Activated gamma-delta T cell treated with anti-CD3 and anti-CD28 coated beads, Interleukin-2, amount 50 U/mL, for 16 hours (primary cell): ENCODE results near the gene GSG1L2.

ENCODE experiments used
- DNase-seq: peaks from one replicate; pipeline ENCODE4 v3.0.0-alpha.2; 2020; ENCODE audit warnings: low read depth

Gene GSG1L2

DNA sequence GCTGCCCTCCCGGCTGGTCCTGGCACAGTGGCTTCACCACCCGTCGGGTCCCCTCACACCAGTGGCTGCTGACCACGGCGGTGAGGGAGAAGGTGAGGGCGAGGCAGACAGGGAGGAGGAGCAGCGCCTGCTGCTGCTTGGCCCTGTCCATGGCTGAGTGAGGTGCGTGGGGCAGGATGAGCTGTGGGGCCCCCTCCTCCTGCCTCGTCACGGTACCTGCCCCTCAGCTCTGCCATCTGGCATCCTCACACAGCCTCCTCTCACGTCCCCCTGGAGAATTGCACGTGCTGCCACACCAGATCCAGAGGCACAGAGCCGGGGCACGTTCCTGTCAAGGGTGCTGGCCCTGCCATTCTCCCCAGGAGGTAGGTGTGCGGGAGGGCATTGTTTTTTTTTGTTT is at the start of gene GSG1L2:
Gene GSG1L2, minus strand, starts transcription at position 159 of the 400 bp plus-strand sequence. Its CDS starts 8 bp downstream, at position 151.
- DNase-seq, result no peak

DNA sequence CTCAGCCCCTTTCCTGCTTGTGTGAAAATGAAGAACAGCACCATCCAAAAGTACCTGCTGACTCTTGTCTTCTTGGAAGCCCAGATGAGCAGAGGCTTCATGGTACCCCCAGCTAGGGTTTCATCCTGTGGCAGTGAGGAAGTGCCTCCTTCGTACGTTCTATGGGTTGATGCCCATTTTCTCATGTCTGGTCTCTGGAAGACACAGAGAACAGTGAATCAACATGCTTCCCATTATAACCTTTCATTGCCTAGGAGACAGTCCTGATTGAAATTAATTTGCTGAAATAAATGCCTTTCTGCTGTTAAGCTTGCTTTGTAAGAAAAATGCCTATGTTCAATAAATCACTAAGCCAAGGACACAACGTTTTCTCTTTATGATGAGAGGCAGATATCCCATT is 46.7 kb upstream of the GSG1L2 start:
- DNase-seq, result no peak

DNA sequence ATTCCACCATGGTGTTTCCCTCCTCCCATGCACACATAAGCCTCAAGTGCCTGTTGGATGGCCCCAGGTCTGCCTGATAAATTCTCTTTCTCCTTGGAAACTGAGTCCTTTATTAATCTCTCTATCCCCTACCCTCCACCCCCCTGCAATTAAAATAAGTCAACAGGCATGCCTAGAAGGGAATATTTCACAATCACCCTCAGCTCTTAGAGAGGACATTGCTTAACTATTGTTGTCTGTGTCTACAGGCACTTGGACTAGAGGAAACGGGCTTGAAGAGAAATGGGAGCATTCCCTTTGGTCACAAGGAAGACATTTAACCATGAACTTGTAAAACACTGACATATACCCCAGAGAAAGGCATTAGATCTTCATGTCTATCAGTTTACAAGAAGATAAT is 43.7 kb upstream of the GSG1L2 start:
- no peak for DNase-seq

DNA sequence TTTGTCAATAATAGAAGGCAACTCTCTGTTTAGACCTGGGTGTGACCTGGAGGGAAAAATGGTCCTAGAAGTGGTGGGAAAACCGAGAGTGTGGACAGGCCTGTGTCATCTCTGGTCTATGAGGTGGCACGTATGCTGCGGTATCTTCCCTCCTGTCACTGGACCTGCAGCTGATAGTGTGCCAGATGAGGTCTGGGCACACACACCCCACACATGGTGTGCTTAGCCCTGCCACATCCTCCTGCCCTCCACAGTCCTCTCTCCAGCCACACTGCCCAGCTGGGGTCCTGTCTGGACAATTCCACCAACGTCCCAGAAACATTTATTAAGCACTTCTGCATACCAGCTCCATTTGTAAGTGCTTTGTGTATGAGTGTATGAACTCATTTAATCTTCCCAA is 41.1 kb upstream of the GSG1L2 start:
- DNase-seq, result no peak

DNA sequence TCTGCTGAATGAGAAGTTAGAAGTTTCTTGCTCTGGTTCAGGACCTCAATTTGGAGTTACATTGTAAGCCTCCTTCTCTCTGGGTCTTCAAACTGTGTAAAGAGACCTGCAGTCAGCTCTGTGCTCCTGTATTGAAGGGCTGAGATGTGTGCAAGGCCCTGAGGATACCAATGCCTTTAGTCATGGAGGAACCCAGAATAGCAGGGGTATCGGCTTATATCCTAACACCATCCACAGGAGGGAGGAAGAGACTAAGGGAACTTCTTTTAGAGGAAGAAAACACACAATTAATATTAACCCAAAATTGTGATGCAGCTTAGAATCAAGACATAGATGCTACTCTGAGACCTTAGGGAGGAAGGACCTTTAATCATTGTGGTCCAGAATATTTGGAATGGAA is 40.3 kb upstream of the GSG1L2 start:
- DNase-seq, result no peak

DNA sequence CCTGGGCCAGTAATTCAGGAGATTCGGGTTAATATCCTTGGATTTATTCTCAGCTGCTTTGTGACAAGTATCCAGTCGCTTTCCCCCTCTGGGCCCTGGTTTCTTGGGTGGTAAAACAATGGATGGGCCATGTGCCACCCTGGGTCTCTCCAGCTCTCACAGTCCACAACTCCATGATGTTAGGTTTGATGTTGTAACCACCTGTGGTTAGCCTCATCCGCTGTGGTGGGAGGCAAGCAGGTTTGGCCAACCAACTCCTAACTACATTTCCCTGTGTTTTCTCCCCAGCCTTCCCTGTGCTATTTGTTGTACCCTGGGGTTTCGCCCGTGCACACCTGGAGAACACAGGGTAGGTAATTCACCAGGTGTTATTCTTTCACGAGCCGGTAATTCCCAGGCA is 39.0 kb upstream of the GSG1L2 start:
- DNase-seq, result no peak

DNA sequence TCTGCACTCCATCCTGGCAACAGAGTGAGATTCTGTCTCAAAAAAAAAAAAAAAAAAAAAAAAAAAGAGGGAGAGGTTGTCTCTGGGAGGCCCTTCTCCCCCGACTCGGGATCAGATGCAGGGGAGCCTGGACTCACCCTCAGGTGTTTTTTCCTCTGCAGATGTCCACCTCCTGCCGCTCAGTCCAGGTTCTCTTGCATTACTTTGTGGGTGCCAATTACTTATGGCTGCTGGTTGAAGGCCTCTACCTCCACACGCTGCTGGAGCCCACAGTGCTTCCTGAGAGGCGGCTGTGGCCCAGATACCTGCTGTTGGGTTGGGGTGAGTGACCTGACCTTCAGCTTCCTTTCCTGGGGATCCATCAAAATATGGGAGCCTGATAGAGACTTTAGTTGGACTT is 37.9 kb upstream of the GSG1L2 start:
- DNase-seq, result no peak

DNA sequence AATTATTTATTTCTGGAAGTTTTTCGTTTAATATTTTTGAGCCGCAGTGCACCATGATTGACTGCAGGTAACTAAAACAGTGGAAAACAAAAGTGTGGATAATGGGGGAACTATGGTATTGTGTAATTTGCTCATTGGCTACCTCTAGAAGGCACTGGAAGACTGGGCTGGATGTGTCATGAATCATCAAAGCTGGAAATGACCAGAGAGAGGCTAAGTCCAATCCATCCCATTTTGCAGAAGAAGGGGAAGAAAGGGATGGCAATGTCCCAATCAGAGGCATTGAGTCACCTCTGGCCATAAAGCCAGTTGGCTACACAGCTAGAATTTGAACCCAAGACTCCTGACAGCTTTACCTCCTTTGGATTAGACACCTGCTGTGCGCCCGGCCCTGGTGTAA is 33.2 kb upstream of the GSG1L2 start:
- no peak for DNase-seq

DNA sequence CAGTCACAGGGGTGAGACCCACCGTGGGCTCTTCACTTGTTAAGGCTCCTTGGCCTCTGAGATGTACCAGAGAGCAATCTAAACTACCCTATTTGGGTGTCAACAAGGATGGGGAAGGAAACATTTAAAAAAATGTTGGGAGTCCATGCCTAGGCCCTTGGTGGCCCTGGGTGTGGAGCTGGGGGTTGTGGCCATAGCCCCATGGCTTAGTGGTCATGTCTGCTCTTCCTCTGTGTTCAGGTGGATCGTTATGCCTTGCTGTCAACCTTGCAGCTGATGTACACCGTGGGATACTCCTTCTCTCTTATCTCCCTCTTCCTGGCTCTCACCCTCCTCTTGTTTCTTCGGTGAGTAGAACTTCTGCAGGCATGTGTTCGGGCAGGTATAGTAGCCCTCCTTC is 32.4 kb upstream of the GSG1L2 start:
- DNase-seq, result no peak

DNA sequence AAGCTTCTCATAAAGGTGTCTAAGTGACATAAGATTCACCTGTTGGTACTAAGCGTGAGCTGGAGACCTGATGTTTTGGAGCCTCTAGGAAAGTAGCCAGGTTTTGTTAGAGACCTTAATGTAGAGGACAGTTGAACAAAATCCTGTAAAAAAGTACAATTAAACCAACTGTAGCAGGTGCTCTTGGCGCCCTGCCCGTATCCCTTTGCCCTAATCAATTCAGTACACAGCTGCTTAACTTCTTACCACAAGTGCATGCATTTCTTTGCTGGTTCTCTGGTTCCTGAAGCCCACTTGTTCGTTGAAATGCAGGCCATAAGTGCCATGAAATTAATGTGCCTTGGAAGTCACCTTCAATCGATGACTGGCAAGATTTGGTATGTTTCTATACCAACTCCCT is 28.3 kb upstream of the GSG1L2 start:
- no peak for DNase-seq

DNA sequence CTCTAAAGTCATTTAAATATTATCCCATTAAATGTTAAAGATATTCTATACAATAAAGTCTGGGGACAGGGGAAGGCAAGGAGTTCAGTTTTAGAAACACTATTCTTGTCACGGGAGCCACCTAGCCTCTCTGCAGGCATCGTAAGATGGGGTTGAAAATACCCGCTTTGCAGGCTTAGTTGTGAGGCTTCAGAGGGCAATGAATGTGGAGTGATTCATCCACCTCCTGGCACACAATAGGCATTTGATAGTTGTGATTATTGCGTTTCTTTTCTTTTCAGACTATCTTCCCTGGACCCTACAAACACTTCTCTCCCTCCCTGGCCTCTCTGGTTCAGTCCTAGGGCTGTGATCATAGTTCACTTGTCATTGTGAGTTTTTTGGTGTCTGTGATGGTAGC is 23.4 kb upstream of the GSG1L2 start:
- DNase-seq, result no peak

DNA sequence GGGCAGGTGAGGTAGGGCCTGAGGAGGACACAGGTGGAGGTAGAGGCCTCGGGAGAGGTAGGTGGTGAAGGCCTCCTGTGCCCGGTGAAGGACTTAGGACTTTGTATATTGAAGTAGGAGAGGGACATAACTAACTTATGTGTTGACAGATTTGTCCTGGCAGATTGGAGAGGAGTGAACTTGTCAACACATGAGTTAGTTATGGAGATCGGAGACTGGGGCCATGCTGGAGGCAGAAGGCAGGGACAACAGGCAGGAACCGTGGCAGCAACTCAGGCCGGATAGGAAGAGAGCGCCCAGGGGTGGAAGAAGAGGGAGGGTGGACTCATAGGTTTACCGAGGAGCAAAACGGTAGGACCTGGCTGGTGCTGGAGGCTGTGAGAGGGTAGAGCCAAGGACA is 22.3 kb upstream of the GSG1L2 start:
- DNase-seq, result no peak

DNA sequence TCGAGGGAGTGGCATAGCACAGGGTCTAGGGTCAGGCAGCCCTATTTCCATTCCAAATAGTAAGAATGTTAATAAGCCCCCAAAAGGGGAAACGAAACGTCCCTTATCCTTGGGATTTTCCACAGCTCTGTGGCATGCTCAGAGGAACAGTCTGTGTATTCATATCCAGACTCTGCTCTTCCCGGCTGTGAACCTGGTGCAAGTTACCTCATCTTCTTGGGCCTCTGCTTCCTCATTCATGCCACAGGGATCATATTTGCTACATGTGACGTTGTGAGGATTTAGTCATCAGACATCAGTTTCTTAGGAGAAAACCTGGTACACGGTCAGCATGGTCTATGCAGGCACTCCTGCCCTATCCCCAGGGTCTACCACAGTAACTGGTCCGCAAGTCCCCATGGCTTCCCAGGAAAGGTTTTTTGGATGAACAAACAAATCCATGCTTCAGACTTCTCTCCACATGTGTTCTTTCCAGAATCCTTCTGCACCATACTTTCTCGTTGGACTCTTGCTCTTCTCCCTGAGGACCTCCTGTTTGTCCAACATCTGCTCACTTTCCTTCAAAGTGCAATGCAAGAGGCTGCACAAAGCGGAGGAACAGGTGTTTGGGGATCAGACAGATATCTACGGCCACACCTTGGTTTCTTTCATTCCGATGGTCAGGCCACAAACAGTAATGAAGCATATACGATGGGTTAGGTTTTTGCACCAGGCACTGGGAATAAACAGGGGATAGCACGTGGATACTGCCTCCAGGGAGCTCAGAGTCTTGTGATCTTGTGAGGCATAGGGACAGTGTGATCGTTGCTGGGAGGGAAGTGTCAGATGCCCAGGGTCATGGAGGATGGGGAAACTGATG is 21.5 kb upstream of the GSG1L2 start:
- DNase-seq, result no peak

DNA sequence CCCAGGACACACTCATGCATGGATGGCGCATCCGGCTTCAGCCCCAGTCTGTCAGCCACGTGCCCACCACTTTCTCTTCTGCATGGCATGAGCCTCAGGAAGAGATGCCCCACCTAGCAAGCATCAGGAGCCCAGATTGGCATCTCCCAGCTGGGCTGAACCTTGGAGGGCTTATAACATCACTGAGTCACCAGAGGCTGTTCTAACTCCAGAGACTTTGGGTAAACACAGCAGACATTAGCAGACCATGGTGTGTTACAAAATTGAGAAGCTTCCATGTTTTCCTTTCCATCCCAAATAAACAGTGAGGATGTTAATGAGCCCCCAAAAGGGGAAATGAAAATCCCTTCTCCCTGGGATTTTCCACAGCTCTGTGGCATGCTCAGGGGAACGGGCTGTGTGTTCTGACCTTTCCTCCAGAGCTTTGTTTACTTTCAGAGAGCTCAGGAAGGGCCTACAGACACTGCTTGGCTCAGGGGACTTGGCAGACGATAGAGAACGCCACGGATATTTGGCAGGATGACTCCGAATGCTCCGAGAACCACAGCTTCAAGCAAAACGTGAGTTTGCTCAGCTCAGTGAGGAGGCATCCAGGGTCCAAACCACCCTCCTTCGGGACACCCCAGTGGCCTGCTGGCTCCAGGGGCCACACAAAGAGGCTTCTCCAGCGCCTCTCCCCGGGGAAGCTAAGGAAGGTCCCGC is 20.3 kb upstream of the GSG1L2 start:
- DNase-seq, result no peak

DNA sequence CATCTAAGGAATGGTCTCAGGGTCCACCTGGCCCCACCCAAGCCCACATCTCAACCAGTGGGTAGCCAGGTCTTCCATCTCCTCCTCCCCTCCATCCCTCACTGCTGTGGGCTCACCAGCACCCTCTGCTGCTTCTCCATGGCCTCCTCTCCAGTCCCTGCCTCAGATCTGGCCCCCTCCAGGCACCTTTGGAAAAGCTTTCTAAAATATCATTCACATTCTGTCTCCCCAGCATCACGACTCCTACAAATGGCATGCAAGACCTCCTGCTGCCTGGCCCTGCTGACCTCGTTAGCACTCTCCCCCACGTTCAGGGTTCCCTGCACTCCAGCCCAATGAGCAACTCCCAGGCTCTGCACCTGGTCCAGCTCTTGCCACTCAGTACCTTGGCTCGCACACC is 17.6 kb upstream of the GSG1L2 start:
- no peak for DNase-seq

DNA sequence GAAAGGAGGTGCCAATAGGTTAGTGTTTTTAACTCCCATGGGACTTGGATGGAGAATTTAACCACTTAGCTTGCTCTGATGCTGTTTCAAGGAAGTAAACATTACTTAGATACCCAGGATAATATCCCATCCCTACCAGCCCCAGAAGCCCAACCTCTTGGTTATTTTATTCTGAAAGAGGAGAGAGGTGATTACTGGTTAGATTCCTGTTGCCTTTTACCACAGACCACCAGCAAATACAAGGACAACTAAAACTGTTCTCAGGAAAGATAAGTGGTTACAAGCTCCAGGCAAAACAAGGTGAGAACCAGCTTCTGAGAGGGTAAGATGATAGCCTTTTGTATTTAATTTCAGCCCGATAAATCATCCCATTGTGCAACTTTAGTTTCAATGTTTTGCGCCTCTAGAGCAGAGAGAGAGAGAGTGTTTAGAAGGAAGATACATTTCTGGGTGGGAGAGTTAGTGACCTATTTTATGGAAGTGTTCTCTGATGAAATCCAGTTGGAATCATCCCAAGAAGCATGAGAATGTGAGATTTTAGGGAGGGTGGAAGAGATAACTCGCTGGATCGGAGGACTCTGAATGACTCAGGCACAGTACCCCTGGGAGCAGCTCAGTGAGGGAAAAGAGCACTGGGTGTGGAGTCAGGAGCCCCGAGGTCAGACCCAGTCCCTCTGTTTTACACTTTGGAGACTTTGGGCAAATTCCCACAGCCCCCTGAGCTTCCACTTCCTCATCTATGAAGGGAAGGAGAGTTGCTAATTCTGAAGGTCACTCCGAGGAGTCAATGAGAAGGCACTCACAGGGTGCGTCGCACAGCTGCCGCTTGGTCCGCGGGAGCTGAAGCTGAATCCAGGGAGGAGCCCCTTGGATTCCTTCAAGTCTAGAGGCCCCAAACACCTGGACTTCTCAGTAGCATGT is 15.9 kb upstream of the GSG1L2 start:
- DNase-seq, result no peak

DNA sequence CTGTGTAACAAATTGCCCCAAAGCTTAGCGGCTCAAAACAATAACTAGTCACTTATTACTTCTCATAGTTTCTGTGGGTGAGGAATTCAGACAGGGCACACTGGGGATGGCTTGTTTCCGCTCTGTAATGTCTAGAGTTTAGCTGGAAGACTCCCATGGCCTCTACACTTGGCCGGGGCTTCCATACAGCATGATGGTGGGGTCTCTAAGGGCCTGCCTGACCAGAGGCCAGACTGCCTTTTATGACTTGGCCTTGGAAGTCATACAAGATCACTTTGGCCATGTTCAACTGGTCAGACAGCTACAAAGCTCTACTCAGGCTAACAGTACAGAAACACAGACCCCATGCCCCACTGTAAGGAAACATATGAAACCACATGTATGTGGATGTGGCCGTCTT is 12.0 kb upstream of the GSG1L2 start:
- no peak for DNase-seq

DNA sequence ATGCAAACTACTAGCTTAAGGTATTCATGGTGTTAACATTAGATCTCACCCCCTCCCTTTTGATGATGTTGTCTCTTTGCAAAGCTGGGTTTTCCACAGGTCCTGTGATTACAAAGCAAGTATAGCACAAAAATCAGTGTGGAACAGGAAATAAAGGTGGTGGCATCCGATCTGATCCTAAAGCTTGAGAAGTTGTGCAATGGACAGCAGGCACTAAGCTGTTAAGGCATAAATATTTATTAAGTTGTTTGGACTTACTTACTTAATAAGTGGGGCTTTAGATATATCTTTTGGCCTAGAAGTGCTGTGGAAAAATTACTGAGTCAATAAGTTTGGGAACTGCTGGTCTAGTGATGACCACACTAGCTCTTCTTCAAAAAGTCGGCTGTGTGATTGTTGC is 8.8 kb upstream of the GSG1L2 start:
- no peak for DNase-seq

DNA sequence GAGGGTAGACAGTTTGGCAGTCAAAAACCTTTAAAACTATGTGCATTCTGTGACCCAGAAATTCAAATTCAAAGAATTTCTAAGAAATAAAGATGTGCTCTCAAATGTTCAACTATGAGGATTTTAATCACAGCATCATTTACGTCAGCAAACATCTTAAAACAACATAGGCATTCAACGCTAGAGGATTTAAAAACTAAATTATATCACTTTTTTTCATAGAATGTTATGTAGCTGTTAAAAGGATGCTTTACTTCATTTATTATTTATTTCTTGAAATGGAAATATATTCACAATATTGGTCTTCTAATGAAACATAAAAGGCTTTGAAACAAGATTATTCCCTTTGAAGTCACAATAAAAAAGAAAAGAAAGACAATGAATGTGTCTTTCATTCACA is 7.5 kb upstream of the GSG1L2 start:
- DNase-seq, result no peak

DNA sequence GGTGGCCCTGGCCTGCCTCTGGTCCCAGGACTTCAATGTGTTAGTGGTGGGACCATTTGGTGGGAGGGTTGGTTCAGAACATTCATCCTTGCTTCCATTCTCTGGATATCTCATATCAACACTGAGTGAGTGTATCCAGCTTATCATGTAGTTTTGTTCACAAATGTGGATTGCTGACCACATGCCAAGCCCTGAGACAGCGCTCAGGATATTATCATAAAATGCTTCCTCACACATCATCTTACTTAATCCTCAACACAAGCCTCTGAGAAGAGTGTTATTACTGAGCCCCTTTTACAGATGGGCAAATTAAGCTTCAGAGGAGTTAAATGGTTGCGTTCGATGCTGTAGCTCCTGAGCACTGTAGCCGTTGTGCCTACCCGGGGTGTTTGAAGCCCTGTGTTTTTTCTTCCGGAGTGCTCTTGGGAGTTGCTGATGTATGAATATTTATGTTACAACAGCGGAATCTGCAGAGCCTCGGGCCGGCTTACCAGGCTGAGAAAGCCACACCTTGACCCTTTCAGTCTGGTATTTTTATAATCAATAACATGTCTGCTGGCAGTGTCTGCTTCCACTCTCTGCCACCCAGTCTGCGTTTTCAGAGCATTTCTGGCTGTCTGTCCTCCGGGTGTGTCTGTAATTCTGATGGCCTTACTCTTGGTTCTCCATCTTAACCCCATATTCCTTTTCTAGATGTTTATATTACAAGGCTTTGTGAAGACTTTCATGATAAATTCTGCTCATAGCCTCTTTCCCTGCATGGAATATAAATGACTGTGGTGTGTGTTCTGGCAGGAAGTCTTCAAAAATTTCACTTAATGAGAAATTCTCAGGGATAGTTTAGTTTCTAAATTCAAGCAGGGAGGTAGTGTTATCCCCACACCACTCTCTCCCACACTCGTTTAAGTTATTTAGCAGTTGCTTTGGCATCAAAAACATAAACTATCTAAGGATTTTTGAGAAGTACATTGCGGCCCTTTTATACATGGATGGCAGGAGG is 6.7 kb upstream of the GSG1L2 start:
- DNase-seq, result no peak

DNA sequence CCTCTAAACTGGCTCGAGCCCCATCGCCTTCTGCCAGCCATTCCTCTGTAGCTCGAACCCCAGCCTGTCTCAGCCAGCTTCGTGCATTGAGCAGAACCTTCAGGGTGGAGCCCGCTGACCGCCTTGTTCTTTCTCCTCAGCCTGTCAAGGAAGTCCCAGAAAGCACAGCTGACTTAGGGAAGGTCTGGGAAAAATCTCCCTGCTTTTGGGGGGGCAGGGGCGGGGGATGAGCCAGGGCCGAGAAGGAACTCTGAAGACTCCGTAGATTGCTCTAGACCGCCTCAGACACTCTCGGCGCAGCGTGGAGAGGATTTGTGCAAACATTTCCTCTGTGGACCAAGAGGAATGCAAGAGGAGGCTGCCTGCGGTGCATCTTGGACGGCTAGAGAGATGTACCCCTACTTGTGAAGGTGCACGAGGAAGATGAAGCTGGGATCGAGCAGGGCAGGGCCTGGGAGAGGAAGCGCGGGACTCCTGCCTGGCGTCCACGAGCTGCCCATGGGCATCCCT is 3.8 kb upstream of the GSG1L2 start, which contains the start of gene GLP2R:
Gene GLP2R, plus strand, starts transcription at position 284 of the 510 bp plus-strand sequence. Its CDS starts 140 bp downstream, at position 424.
- no peak for DNase-seq
